ENCODE data around the gene KRTAP1-1.
"Not testable (repeated sequence)": the region's sequence is repeated elsewhere in the genome, so short reads cannot be mapped to it uniquely, and the experiment has no call there.

The KRTAP1-1 gene

GRCh38 chr17:41040783-41041571 lies at the start of gene KRTAP1-1:
Gene KRTAP1-1 (minus strand): TSS chr17:41041450. CDS start chr17:41041397, 53 bp downstream.
- Histone ChIP-seq H3K27me3 (ENCODE audit: low read depth) (peaks cover 13% of the 10 kb centered on the region; the same call in 1 of the 2 replicates), H3K4me1 (peaks cover 10% of the 10 kb centered on the region)
- H3K4me3 ChIP-seq; H3K9me3 ChIP-seq; in situ Hi-C loops (cut with MboI; ENCODE audit: low sequenced_read_pairs); H3K36me3 ChIP-seq (replicated peaks); DNase-seq (ENCODE audit: low spot score in 2 of 2): not testable (repeated sequence)

- H3K4me1 ChIP-seq; H3K36me3 ChIP-seq (replicated peaks); in situ Hi-C loops (cut with MboI; ENCODE audit: low sequenced_read_pairs); DNase-seq (ENCODE audit: low spot score in 2 of 2); H3K9me3 ChIP-seq; H3K27me3 ChIP-seq (ENCODE audit: low read depth); H3K4me3 ChIP-seq: not testable (repeated sequence)
Measured at GRCh38 chr17:41088760-41089352, 47.6 kb upstream of the KRTAP1-1 start.

GRCh38 chr17:41084100-41084856 lies 43.0 kb upstream of the KRTAP1-1 start, which contains the start of gene KRTAP4-7:
Gene KRTAP4-7 (plus strand): TSS chr17:41084150. CDS start chr17:41084207, 57 bp downstream.
- DNase-seq (ENCODE audit: low spot score in 2 of 2); H3K4me1 ChIP-seq; H3K27me3 ChIP-seq (ENCODE audit: low read depth); H3K9me3 ChIP-seq; in situ Hi-C loops (cut with MboI; ENCODE audit: low sequenced_read_pairs); H3K4me3 ChIP-seq; H3K36me3 ChIP-seq (replicated peaks): not testable (repeated sequence)

- H3K4me3 ChIP-seq; H3K4me1 ChIP-seq; DNase-seq (ENCODE audit: low spot score in 2 of 2); H3K27me3 ChIP-seq (ENCODE audit: low read depth); H3K36me3 ChIP-seq (replicated peaks); in situ Hi-C loops (cut with MboI; ENCODE audit: low sequenced_read_pairs); H3K9me3 ChIP-seq: not testable (repeated sequence)
Measured at GRCh38 chr17:41083427-41083826, 42.2 kb upstream of the KRTAP1-1 start.

GRCh38 chr17:41082626-41083025 lies 41.4 kb upstream of the KRTAP1-1 start:
- H3K36me3 ChIP-seq (replicated peaks): no peaks in the 10 kb centered on the region
- in situ Hi-C loops (cut with MboI; ENCODE audit: low sequenced_read_pairs): no loop called here

GRCh38 chr17:41076788-41077187 lies 35.5 kb upstream of the KRTAP1-1 start:
- DNase-seq (ENCODE audit: low spot score in 2 of 2): no peak
- Histone ChIP-seq H3K27me3 (ENCODE audit: low read depth) (no peaks in the 10 kb centered on the region), H3K9me3 (no peaks in the 10 kb centered on the region), H3K36me3 (replicated peaks) (no peaks in the 10 kb centered on the region), H3K4me1 (peaks cover 5% of the 10 kb centered on the region; the same call in 1 of the 2 replicates), H3K4me3 (no peak overlapping the region)
- in situ Hi-C loops (cut with MboI; ENCODE audit: low sequenced_read_pairs): no loop called here

More at GRCh38 chr17:41082626-41083025, 41.4 kb upstream of the KRTAP1-1 start:
- Histone ChIP-seq H3K4me3 (no peak overlapping the region), H3K4me1 (peaks cover 5% of the 10 kb centered on the region; the same call in 1 of the 2 replicates), H3K9me3 (no peaks in the 10 kb centered on the region), H3K27me3 (ENCODE audit: low read depth) (no peaks in the 10 kb centered on the region)
- DNase-seq (ENCODE audit: low spot score in 2 of 2): no peak

GRCh38 chr17:41073676-41074075 lies 32.4 kb upstream of the KRTAP1-1 start:
- in situ Hi-C loops (cut with MboI; ENCODE audit: low sequenced_read_pairs): no loop called here
- Histone ChIP-seq H3K27me3 (ENCODE audit: low read depth) (no peaks in the 10 kb centered on the region), H3K4me1 (peaks cover 5% of the 10 kb centered on the region; the same call in 1 of the 2 replicates), H3K4me3 (no peak overlapping the region), H3K36me3 (replicated peaks) (no peaks in the 10 kb centered on the region), H3K9me3 (no peaks in the 10 kb centered on the region)
- no peak for DNase-seq (ENCODE audit: low spot score in 2 of 2)

GRCh38 chr17:41071606-41072360 lies 30.5 kb upstream of the KRTAP1-1 start:
- no peaks in the 10 kb centered on the region for H3K9me3 ChIP-seq
- DNase-seq (ENCODE audit: low spot score in 2 of 2): no peak
- no peak overlapping the region for H3K4me3 ChIP-seq
- no peaks in the 10 kb centered on the region for H3K27me3 ChIP-seq (ENCODE audit: low read depth)
- no peaks in the 10 kb centered on the region for H3K4me1 ChIP-seq
- H3K36me3 ChIP-seq (replicated peaks): no peaks in the 10 kb centered on the region
- in situ Hi-C loops (cut with MboI; ENCODE audit: low sequenced_read_pairs): no loop called here

GRCh38 chr17:41069031-41069430 lies 27.8 kb upstream of the KRTAP1-1 start:
- Histone ChIP-seq H3K4me1 (no peaks in the 10 kb centered on the region), H3K36me3 (replicated peaks) (no peaks in the 10 kb centered on the region), H3K4me3 (no peak overlapping the region), H3K27me3 (ENCODE audit: low read depth) (no peaks in the 10 kb centered on the region), H3K9me3 (no peaks in the 10 kb centered on the region)
- in situ Hi-C loops (cut with MboI; ENCODE audit: low sequenced_read_pairs): no loop called here
- no peak for DNase-seq (ENCODE audit: low spot score in 2 of 2)

GRCh38 chr17:41067281-41067680 lies 26.0 kb upstream of the KRTAP1-1 start:
- DNase-seq (ENCODE audit: low spot score in 2 of 2): no peak
- no peaks in the 10 kb centered on the region for H3K4me1 ChIP-seq
- in situ Hi-C loops (cut with MboI; ENCODE audit: low sequenced_read_pairs): no loop called here
- H3K36me3 ChIP-seq (replicated peaks): no peaks in the 10 kb centered on the region
- H3K27me3 ChIP-seq (ENCODE audit: low read depth): no peaks in the 10 kb centered on the region
- H3K4me3 ChIP-seq: no peak overlapping the region
- no peaks in the 10 kb centered on the region for H3K9me3 ChIP-seq

GRCh38 chr17:41065829-41066624 lies 24.8 kb upstream of the KRTAP1-1 start, which contains the start of gene KRTAP2-4:
Gene KRTAP2-4 (minus strand): TSS chr17:41065879. CDS start chr17:41065845, 34 bp downstream.
- no peaks in the 10 kb centered on the region for H3K9me3 ChIP-seq
- no peak for DNase-seq (ENCODE audit: low spot score in 2 of 2)
- H3K36me3 ChIP-seq (replicated peaks): no peaks in the 10 kb centered on the region
- H3K4me3 ChIP-seq: no peak within 1 kb of the TSS
- no peaks in the 10 kb centered on the region for H3K4me1 ChIP-seq
- no peaks in the 10 kb centered on the region for H3K27me3 ChIP-seq (ENCODE audit: low read depth)
- in situ Hi-C loops (cut with MboI; ENCODE audit: low sequenced_read_pairs): no loop called here

GRCh38 chr17:41065016-41065689 lies 23.9 kb upstream of the KRTAP1-1 start:
- H3K36me3 ChIP-seq (replicated peaks); H3K4me1 ChIP-seq; in situ Hi-C loops (cut with MboI; ENCODE audit: low sequenced_read_pairs); H3K27me3 ChIP-seq (ENCODE audit: low read depth); H3K4me3 ChIP-seq; H3K9me3 ChIP-seq; DNase-seq (ENCODE audit: low spot score in 2 of 2): not testable (repeated sequence)

All from HAP-1 (cell line).